LNCaP clone FGC (cell line): Measurements from ENCODE around the gene F3.

Experiments
- DNase-seq: peaks from one replicate; pipeline ENCODE4 v3.0.0-alpha.2; 2011; ENCODE audit warnings: low read depth
- H3K4me3 ChIP-seq: 2 replicates; pipeline ENCODE4 v1.5.1; 2011; ENCODE audit warnings: mild to moderate bottlenecking, low read depth, low read length, control low read depth
- TF ChIP-seq, protein P1 (sequence below): IDR thresholded peaks from 2 replicates; pipeline ENCODE4 v1.5.1; 2012; ENCODE audit warnings: mild to moderate bottlenecking; ENCODE audit not compliant: control insufficient read depth, insufficient read depth; ENCODE audit errors: extremely low read depth

The F3 gene

DNA sequence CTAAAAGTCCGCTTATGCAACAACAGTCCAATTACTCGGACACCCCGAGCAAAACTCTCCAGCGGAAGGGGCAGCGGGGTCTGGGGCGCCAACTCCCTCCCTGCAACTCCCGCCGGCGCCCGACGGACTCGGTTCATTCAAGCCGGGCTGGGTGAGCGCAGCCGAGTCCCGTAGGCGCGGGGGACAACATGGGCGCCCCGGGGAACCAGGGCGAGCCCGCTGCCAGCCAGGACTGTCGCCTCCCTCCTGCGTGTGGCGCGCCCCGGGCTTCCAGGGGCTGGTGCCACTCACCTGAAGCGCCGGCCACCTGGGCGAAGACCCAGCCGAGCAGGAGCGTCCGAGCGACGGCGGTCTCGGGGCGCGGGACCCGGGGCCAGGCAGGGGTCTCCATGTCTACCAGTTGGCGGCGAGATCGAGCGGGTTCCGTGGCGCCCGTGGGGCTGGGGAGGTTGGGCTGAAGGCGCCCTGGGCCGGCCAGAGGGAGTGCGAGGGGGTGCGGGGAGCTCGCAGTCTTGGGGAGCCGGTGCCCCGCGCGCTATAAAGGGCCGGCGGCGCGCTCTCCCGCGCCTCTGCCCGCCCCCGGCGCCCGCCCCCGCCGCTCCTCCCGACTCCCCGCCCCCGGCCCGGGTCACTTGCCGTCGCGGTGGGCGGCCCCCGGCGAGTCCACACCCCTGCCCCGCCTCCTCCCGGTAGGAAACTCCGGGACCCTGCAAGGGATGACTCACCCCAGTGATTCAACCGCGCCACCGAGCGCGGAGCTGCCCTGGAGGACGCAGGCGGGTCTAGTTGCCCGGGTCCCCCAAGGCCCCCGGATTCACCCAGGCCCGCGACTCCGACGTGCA, at the start of gene F3:
Gene F3, minus strand, starts transcription at position 514 of the 842 bp plus-strand sequence. Its CDS starts 123 bp downstream, at position 391.
- no peak for DNase-seq
- TF ChIP-seq, protein P1, sequence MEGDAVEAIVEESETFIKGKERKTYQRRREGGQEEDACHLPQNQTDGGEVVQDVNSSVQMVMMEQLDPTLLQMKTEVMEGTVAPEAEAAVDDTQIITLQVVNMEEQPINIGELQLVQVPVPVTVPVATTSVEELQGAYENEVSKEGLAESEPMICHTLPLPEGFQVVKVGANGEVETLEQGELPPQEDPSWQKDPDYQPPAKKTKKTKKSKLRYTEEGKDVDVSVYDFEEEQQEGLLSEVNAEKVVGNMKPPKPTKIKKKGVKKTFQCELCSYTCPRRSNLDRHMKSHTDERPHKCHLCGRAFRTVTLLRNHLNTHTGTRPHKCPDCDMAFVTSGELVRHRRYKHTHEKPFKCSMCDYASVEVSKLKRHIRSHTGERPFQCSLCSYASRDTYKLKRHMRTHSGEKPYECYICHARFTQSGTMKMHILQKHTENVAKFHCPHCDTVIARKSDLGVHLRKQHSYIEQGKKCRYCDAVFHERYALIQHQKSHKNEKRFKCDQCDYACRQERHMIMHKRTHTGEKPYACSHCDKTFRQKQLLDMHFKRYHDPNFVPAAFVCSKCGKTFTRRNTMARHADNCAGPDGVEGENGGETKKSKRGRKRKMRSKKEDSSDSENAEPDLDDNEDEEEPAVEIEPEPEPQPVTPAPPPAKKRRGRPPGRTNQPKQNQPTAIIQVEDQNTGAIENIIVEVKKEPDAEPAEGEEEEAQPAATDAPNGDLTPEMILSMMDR, result no peak
- peak within 1 kb of the TSS; percentile 33 for H3K4me3 ChIP-seq

DNA sequence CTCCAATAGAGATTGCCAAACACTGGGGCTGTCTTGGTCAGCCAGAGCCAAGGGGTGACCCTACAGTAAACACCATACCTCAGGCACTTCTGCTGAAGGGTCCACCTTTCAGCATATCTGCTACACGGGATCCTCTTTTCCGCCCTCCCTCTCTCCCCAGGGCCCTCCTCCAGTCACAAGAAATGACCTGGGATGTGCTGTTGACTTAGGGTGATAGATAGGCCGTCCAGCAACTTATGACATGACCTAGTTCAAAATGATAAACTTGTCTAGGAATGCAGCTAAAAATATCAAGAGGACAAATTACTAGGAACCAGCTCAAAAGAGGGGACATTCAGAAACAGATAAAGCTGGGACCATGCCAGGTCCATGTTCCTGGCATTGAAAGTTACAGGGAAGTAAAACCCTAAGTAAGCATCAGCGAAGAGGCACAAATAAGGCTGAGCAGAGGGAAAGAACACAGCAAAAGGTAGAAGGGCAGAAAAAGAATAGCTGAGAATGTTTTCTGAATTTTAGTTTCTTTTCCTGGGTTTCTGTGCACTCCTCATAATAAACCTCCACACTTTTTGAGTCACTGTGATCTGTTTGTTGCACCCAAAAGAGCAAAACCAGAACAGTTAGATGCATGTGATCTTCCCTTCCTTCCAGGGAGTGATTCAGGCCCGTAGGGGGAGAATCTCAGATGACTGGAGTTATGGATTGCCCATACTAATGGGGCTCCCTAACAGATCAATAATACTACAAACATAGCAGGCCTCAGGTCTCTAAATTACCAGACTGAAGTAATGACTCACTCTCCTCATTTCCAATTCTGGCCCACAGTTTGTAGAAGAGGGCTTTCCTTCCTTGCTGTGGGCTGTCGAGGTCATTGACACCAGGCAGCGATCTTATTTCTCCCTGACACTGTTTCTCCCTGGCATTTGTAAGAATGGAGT, 48.9 kb upstream of the F3 start:
- DNase-seq, result no peak
- TF ChIP-seq, protein P1, result no peak
- no peak overlapping the region for H3K4me3 ChIP-seq

DNA sequence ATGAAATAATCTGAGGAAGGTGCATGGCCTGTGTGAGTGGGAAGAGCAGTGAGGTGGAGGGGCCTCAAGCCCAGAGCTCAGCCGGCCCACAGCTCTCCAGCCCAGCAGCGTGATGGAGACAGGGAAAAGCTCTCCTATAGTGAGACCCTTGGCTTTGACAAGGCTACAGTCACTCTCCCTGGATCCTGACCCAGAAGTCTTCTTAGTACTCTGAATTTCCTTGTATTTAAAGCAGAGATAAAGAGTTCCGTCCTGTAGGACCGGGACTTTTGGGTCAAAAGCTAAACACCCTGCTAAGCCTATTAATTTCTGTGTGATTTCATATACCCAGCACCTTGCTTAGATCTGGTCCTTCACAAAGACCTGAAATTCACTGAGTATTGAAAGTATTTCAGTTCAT, 48.2 kb upstream of the F3 start:
- TF ChIP-seq, protein P1, result no peak
- no peak for DNase-seq
- no peak overlapping the region for H3K4me3 ChIP-seq

DNA sequence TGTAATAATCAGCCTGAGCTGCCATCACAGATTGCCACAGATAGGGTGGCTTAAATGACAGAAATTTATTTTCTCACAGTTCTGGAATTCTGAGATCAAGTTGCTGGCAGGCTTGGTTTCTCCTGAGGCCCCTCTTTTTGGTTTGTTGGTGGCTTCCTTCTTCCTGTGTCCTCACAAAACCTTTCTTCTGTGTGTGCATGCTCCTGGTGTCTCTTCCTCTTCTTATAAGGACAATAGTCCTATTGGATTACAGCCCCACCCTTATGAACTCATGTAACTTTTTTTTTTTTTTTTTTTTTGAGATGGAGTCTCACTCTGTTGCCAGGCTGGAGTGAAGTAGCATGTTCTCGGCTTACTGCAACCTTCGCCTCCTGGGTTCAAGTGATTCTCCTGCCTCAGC, 41.0 kb upstream of the F3 start:
- DNase-seq, result no peak
- TF ChIP-seq, protein P1, result no peak
- H3K4me3 ChIP-seq, result no peak overlapping the region

DNA sequence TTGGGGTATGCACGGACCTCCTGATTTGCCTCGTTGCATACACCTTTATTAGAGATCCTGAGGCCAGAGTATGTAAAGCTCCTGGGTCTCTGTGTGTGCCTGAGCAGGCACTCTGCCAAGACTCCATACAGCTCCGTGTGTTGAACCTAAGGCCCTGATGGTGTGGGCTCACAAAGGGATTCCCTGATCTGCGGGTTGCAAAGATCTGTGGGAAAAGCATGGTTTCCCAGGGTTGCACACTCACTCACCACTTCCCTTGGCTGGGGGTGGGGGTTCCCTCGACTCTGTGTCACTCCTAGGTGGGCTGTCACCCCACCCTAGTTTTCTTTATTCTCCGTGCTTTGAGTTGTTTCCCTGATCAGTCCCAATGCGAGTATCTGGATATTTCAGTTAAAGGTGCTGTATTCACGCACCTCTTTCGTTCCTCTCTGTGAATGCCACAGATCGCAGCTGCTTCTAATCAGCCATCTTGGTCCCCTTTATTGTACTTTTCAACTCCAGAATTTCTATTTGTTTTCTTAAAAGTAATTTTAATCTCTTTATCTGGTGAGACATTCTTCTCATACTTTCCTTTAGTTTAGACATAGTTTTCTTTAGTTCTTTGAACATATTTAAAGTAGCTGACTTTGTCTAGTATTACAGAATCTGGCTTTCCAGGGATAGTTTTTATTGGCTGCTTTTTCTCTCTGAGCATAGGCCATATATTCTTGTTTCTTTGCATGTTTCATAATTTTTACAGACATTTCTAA, 39.0 kb upstream of the F3 start:
- no peak for DNase-seq
- no peak overlapping the region for H3K4me3 ChIP-seq
- TF ChIP-seq, protein P1, result no peak

DNA sequence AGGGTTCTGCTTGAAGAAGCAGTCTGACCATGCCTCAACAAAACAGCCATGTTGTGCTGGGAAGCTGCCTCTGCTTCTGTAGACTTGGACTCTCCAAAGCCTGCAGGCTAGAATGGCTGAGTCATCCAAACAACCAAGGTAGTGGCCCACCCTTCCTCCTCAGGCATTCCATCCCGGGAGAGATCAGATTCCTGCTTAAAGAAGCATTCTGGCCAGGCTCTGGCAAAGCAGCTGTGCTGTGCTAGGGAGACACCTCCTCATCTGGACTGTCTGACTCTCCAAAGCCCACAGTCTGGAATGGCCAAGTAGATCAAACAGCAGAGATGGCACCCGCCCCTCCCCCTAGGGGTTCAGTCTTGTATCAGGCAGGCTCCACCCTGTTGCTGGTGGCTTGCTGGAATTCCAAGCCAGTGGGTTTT, 38.3 kb upstream of the F3 start:
- no peak overlapping the region for H3K4me3 ChIP-seq
- TF ChIP-seq, protein P1, result no peak
- no peak for DNase-seq
